HepG2 (cell line): ENCODE results near the gene DNTTIP2. TPM values are rescaled to one million over a fixed set of nuclear protein-coding genes. Genes with fewer than 3 reads are reported as not detected.

ENCODE experiments used
- CENPBD1 ChIP-seq: sonication (generic); formaldehyde crosslinking; IDR thresholded peaks from 2 replicates; pipeline ENCODE4 v1.8.0; 2022; ENCODE audit warnings: missing genetic modification reagents, low read depth, mild to moderate bottlenecking, borderline replicate concordance
- CSRNP2 ChIP-seq: sonication (generic); formaldehyde crosslinking; conservative IDR thresholded peaks from 2 replicates; pipeline ENCODE4 v1.8.0; 2022; ENCODE audit warnings: low read depth, missing genetic modification reagents
- DMAP1 ChIP-seq: IDR thresholded peaks from 2 replicates; pipeline ENCODE4 v1.6.1; 2016
- HMGXB3 ChIP-seq: sonication (generic); formaldehyde crosslinking; IDR thresholded peaks from 2 replicates; pipeline ENCODE4 v1.4.0; 2020; ENCODE audit warnings: missing genetic modification reagents, borderline replicate concordance
- HOXD1 ChIP-seq: sonication (generic); formaldehyde crosslinking; IDR thresholded peaks from 2 replicates; pipeline ENCODE4 v1.5.0; 2020; ENCODE audit warnings: missing genetic modification reagents
- MLX ChIP-seq: IDR thresholded peaks from 2 replicates; pipeline ENCODE4 v1.6.1; 2016
- NFKB2 ChIP-seq: sonication (generic); formaldehyde crosslinking; IDR thresholded peaks from 2 replicates; pipeline ENCODE4 v1.4.0; 2020; ENCODE audit warnings: missing genetic modification reagents, borderline replicate concordance
- NR2F6 ChIP-seq, 2 experiments: IDR thresholded peaks; 2 replicates each; pipeline ENCODE4 v1.6.1; 2016; ENCODE audit warnings: antibody characterized with exemption in 1 of 2, mild to moderate bottlenecking in 1 of 2
- PRDM10 ChIP-seq: sonication (generic); formaldehyde crosslinking; IDR thresholded peaks from 2 replicates; pipeline ENCODE4 v1.4.0; 2020; ENCODE audit warnings: low read depth, missing genetic modification reagents
- SOX6 ChIP-seq, 2 experiments: fragments of 450-650 bp in 1 of 2; sonication (generic) in 1 of 2; formaldehyde crosslinking in 1 of 2; IDR thresholded peaks; 2 replicates each; pipeline versions ENCODE4 v1.4.0 to v1.6.1; 2017 to 2020; ENCODE audit warnings: antibody characterized with exemption in 1 of 2, mild to moderate bottlenecking in 1 of 2, missing genetic modification reagents in 1 of 2
- ZNF275 ChIP-seq: sonication (generic); formaldehyde crosslinking; IDR thresholded peaks from 2 replicates; pipeline ENCODE4 v1.8.0; 2022; ENCODE audit warnings: missing genetic modification reagents, mild to moderate bottlenecking, inconsistent platforms, borderline replicate concordance
- ZNF329 ChIP-seq: sonication (generic); formaldehyde crosslinking; IDR thresholded peaks from 2 replicates; pipeline ENCODE4 v1.9.0; 2021; ENCODE audit warnings: low read depth, mild to moderate bottlenecking, missing genetic modification reagents
- ZNF569 ChIP-seq: sonication (generic); formaldehyde crosslinking; IDR thresholded peaks from 2 replicates; pipeline ENCODE4 v1.5.0; 2020; ENCODE audit warnings: mild to moderate bottlenecking, missing genetic modification reagents, moderate library complexity, borderline replicate concordance
- ZNF782 ChIP-seq: sonication (generic); formaldehyde crosslinking; IDR thresholded peaks from 2 replicates; pipeline ENCODE4 v1.4.0; 2020; ENCODE audit warnings: missing genetic modification reagents, mild to moderate bottlenecking, borderline replicate concordance
- polyA plus RNA-seq, 8 experiments: library from polyadenylated mRNA; depleted of rRNA in 3 of 8; stranded (reverse) in 7 of 8; unstranded in 1 of 8; fragments of >200 nt; fragmentation: Illumina TruSeq in 4 of 8; extraction: Trizol in 4 of 8; gene quantifications; 2 replicates each; pipeline versions ENCODE4 v1.2.1 to v1.2.3, GENCODE V29; 2011 to 2016; ENCODE audit warnings: low read depth in 4 of 8, missing spikeins in 1 of 8, mixed read lengths in 1 of 8; ENCODE audit not compliant: insufficient read depth in 1 of 8
- total RNA-seq, 5 experiments: library from RNA; depleted of rRNA; stranded (reverse); fragments of >200 nt; fragmentation: Illumina TruSeq; extraction: Trizol; gene quantifications; 2 replicates each; pipeline ENCODE4 v1.2.3, GENCODE V29; 2016; ENCODE audit warnings: low read depth in 1 of 5

Gene DNTTIP2
- total and polyA plus RNA-seq, 2 of the 13 experiments (the other 11 are each of a cell fraction or from before 2014, with no cell fraction given): 11.4 to 63.3 TPM

- TF ChIP-seq HMGXB3 (CRISPR knock-in tag): peak; percentile 66; the same call in 1 of the 2 replicates
- TF ChIP-seq PRDM10 (CRISPR knock-in tag): no peak
- no peak for TF ChIP-seq ZNF569
- no peak for TF ChIP-seq ZNF782 (CRISPR knock-in tag)
- TF ChIP-seq MLX: no peak
- no peak for TF ChIP-seq CSRNP2
- 0 out of 2 replicates have a peak, but pooled peaks have one; percentile 50 for TF ChIP-seq ZNF275 (CRISPR knock-in tag)
- TF ChIP-seq SOX6 (IDR thresholded peaks at IDR 0.05): no peak
- peak; percentile 72; the same call in 1 of the 2 replicates for TF ChIP-seq SOX6 (CRISPR knock-in tag; IDR thresholded peaks at IDR 0.05)
- no peak; the same call in 1 of the 2 replicates for TF ChIP-seq NR2F6 (IDR thresholded peaks at IDR 0.05)
- TF ChIP-seq NR2F6 (CRISPR knock-in tag; IDR thresholded peaks at IDR 0.05): no peak
- TF ChIP-seq NFKB2: peak; percentile 46; the same call in 1 of the 2 replicates
- TF ChIP-seq CENPBD1: no peak
- 0 out of 2 replicates have a peak, but pooled peaks have one; percentile 1 for TF ChIP-seq ZNF329 (CRISPR knock-in tag)
- no peak; the same call in 1 of the 2 replicates for TF ChIP-seq DMAP1 (CRISPR knock-in tag)
- peak; percentile 28; the same call in 1 of the 2 replicates for TF ChIP-seq HOXD1 (CRISPR knock-in tag)
These were observed 31.8 kb downstream of the DNTTIP2 start (continued) for GRCh38 chr1:93846992-93847810.
